Measurements from ENCODE around the gene MARCO. TPM values are rescaled to one million over a fixed set of nuclear protein-coding genes. Genes with fewer than 3 reads are reported as not detected.

MARCO gene
- total and polyA plus RNA-seq, 2 of the 8 experiments (the other 6 are each of a cell fraction or from before 2014, with no cell fraction given), result not detected

- TF ChIP-seq HDAC6 (IDR thresholded peaks at IDR 0.05; ENCODE audit: low read depth, low read length) (no peak), CTBP2 (IDR thresholded peaks at IDR 0.05; ENCODE audit: borderline replicate concordance, insufficient read depth, insufficient read length, low read length) (no peak), ZNF274 (IDR thresholded peaks at IDR 0.05; ENCODE audit: borderline replicate concordance, extremely low read depth, low read length) (no peak), RXRA (IDR thresholded peaks at IDR 0.05; ENCODE audit: insufficient read depth, low read depth, low read length) (no peak), KDM5A (IDR thresholded peaks at IDR 0.05; ENCODE audit: low read length) (no peak), SP1 (IDR thresholded peaks at IDR 0.05; ENCODE audit: low read depth, low read length) (no peak)
Measured at GRCh38 chr2:118982039-118982438, 40.0 kb downstream of the MARCO start (continued).

Measured in H1 (cell line).